DMS53 (cell line): Measurements from ENCODE around the gene TCEA2.
A peak's percentile ranks its signal among the peaks of the same experiment; 100 is the strongest.

ENCODE experiments used
- DNase-seq: peaks from one replicate; lab custom pipeline; 2025; lab: John Stamatoyannopoulos, UW

TCEA2 gene

GRCh38 chr20:64093013-64093503, 30.1 kb downstream of the TCEA2 start:
- peak; percentile 76 for DNase-seq

GRCh38 chr20:64095455-64095854, 32.5 kb downstream of the TCEA2 start:
- no peak for DNase-seq

- DNase-seq = peak; percentile 41
Measured at GRCh38 chr20:64095927-64096326, 32.9 kb downstream of the TCEA2 start.

GRCh38 chr20:64096535-64096934, 33.5 kb downstream of the TCEA2 start:
- no peak for DNase-seq

GRCh38 chr20:64098471-64099013, 35.5 kb downstream of the TCEA2 start:
- DNase-seq = no peak

DNA sequence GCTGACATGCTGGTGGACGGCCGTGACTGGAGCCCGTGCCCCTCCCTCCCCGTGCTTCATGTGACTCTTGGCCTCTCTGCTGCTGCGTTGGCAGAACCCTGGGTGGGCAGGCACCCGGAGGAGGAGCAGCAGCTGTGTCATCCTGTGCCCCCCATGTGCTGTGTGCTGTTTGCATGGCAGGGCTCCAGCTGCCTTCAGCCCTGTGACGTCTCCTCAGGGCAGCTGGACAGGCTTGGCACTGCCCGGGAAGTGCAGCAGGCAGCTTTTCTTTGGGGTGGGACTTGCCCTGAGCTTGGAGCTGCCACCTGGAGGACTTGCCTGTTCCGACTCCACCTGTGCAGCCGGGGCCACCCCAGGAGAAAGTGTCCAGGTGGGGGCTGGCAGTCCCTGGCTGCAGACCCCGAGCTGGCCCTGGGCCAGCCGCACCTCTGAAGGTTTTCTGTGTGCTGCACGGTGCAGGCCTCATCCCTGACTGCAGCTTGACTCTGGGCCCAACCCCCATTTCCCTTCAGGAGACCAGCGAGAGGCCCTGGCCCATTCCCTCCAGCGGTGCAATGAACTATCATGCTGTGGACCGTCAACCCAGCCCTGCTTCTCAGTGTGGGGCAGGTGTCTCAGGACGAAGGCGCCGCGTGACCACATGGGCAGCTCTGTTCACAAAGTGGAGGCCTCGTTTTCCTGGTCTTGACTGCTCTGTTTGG, 36.2 kb downstream of the TCEA2 start:
- DNase-seq = no peak

GRCh38 chr20:64099880-64100565, 37.0 kb downstream of the TCEA2 start:
- no peak for DNase-seq

DNA sequence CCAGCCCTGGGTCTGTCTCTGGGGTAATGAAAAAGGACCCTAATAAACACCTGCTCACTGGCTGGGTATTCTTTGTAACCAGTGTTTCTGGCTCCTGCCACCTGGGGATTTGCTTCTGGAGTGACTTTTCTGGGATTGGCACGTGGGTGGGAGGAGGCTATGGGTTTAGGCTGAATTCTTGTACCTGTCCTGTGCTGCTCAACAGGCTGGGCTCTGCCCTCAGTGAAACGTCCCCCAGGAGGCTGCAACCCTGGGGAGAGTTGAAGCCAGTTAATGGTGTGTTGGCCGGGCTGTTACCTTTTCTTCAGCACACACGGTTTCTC, 37.5 kb downstream of the TCEA2 start:
- no peak for DNase-seq

GRCh38 chr20:64100946-64101688, 38.1 kb downstream of the TCEA2 start:
- no peak for DNase-seq

DNA sequence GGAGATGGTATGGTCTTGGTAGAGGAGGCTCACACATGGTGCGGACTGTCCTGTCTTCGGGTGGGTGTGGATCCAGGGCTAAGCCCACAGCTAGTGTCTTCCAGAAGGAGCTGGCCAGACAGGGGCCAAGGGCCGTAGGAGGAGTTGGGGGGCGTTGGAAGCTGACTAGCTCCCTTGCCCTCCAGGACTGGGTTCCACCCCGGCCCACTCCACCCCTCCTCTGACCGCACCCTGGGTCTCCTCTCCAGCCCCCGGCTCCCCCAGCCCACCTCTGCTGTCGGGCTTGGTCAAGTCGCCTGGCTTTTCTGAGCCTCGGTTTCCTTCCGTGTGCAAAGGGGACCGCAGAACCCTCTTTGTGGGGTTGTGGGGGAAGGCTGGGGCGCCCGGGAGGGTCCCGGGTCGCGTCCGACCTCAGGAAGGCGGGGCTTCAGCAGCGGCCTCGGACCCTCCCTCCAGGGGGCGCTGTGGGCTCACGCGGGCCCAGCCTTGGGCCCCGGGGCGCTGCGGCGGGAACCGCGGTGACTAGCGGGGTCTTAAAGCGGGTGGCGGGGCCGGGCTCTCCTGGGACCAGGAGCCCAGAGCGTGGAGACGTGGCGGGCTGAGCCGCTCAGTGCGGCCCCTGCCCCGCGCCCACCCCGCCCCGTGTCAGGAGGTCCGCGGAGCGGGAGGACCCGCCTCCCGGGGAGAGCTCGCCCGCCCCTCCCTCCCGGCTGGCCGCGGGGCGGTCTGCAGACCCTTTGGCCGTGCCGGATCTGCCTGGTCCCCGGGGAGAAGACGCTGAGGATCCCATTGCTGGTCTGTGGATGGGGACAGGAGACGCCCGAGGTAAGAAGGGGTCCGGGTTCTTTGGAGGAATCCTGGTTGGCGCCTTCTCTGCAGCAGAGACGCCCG, 39.0 kb downstream of the TCEA2 start:
- peak; percentile 71 for DNase-seq

DNA sequence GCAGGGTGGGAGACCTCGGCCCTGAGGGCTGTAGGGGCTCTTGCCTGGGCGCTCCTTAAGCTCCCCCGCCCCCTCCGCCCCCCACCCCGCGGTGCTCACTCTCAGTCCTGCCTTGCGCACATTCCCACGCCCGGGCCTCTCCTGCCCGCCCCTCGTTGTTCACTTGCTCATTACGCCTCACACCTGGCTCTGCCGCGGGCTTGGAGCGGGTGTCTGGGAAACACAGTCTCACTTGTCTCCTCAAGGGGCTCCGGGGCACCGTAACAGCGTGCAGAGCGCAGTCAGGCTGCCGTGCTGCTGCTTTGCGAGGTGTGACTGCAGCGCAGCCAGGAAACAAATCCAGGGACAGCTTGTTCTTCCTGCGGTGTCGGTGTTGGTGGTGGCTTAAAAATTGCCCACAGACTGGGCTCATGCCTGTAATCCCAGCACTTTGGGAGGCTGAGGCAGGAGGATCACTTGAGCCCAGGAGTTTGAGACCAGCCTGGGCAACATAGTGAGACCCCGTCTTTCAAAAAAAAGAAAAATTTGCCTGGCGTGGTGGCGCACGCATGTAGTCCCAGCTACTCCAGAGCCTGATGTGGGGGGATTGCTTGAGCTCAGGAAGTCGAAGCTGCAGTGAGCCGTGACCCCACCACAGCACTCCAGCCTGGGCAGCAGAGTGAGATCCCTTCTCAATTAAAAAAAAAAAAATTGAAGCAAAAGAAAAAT, 39.8 kb downstream of the TCEA2 start:
- peak; percentile 73 for DNase-seq

DNA sequence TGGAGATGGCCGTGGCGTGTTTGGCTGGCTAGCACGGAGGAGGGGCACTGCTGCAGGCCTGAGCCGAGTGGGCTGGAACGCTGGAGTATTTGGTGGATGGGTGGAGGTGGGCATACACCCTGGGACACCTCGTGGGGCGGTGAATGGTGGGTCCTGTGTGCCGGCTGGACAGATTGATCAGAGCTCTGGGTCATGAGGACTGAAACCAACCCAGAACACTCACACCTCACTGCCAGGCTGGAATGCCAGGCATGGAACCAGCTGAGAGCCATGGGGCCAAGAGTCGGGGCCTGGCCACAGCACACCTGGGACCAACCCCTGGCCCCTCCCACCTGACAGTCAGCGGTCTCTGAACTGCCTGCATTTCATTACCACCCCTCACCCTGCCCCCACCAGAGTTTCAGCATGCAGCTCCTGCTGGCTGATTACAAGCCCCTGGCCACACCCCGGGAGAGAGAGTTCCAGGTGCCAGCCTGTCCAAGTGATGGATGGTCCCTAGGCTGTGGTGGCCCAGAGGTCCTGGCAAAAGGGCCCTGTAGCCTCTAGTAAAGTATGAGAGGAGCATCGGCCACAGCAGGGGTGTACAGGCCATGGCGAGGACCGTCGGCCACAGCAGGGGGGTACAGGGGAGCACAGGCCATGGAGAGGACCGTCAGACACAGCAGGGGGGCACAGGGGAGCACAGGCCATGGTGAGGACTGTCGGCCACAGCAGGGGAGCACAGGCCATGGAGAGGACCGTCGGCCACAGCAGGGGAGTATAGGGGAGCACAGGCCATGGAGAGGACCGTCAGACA, 41.1 kb downstream of the TCEA2 start:
- DNase-seq = no peak

DNA sequence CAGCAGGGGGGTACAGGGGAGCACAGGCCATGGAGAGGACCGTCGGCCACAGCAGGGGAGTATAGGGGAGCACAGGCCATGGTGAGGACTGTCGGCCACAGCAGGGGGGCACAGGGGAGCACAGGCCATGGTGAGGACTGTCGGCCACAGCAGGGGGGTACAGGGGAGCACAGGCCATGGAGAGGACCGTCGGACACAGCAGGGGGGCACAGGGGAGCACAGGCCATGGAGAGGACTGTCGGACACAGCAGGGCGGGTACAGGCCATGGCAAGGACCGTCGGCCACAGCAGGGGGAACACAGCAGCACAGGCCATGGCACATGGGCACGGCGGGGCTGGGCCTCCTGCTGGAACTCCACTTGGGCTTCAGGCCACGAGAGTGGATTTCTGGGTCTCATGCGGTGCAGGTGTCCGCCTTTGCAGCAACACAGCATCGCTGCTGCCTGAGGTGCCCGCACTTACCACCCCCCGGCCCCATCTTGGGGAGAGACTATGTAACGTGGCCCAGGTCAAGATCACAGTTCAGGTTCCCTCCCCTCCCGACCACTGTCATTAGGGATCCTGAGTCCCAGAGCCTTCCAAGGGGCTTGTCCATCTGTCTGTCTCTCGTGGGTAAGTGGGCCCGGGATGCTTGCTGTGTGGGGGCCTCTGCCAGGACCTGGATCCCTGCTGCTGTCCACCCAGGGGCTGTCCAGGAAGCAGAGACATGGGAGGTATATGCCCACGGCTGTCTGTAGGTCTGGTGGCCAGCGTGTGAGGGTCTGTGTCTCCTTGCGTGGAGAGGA, 41.9 kb downstream of the TCEA2 start:
- DNase-seq = no peak

DNA sequence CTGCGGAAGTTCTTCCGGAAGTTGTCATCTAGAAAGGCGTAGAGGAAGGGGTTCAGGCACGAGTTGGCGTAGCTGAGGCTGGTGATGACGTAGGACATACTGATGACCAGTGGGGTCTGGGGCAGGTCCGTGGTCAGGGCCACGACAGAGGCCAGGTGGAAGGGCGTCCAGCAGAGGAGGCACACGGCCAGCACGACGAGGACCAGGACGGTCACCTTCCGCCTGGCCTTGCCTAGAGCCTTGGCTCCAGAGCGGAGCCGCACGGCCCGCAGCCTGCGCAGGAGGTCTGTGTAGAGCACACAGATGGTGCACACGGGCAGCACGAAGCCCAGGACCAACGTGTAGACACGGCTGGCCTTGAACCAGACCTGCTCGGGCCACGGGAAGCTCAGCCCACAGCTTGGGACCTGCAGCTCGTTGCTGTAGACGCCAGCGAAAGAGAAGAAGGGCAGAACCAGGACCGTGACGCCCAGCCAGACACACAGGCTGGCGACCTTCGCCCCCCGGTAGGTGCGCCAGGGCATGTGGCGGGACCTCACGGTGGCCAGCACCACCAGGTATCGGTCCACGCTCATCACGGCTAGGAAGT, 42.9 kb downstream of the TCEA2 start:
- peak; percentile 46 for DNase-seq

DNA sequence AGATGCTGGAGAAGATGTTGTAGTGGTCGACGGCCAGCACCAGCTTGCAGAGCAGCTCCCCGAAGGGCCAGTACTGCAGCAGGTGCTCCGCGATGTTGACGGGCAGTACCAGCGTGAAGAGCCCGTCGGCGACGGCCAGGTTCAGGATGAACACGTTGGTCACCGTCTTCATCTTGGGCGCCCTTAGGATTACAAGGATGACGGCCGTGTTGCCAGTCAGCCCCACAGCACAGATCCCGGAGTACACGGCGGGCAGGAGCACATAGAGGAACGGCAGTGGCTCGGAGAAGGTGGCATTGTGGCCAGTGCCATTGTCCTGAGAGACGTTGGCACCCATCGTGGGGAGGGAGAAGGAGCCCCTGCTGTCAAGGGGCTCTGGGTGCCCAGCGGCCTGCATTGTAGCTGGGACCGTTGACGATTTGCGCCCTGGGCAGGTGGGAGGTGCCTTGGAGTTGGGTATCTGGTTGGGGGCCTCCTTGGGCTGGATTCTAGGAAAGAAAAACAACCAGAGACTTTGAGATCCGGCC, 43.5 kb downstream of the TCEA2 start:
- DNase-seq = no peak

DNA sequence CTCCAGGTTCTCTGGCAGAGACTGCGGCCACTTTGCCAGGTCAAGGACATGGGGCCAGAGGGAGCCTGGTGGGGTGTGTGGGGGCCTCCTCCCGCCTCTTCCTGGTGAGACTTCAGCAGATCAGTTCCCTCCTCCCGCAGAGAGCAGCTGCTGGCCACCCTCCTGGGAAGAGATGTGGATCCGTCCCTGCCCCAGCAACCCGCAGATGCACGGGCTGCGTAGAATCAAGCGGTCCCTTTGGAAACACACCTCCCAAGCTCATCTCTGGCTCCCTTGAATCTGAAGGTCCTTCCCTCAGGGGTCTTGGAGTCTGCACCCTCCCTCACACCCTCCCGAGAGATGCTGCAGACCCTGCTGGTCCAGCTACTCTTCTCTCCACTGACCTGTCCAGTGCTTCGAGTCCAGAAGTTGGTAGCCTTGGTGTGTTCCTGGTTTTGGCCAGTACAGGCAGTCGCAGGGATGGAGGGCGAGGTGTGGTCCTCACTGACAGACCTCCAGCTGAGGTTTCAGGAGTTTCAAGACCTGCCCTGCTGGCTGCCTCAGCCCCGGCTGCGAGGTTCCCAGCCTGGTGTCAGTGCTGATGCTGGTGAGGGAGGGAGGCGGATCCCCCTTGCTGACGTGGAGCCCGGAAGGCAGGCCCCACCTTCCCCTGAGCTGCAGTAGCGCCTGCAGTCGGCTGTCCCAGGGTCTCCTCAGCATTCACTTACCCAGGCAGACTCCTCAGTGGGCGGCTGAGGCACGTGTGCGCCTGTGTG, 44.2 kb downstream of the TCEA2 start, which contains the start of gene NPBWR2:
Gene NPBWR2 (minus strand): TSS at position 585 of the 755 bp plus-strand sequence. CDS start 734 bp downstream, outside the sequence.
- DNase-seq = no peak

DNA sequence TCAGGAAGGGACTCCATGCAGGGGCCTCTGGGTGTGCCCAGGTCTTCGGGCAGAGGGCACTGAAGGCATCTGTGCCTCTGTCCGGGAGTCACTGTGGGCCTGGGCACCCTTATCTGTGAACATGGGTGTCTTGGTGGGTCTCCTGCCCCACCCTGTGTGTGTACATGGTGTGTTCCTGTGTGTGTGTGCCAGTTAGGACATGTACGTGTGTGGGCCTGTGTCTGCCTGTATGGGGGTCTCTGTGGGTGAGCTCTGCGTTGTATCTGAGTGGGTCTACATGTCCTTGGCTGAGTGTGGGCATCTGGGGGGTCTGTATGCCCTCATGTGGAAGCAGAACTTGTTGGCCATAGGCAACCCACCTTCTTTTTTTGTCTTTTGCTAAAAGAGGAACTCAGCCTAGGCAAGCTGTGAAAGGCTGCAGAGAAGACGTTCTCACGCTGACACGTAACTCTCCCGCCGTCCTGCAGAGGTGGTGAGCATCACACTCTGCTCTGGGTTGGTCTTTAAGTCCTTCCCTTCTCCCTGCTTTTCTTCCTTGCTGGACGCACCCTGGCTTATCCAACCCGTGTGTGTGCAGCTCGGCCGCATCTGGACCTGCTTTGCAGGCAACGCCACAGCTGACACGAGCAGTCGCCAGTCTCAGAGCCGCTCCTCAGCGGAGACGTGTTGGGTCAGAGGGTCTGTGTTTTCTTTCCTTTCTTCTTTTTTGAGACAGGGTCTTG, 44.9 kb downstream of the TCEA2 start:
- DNase-seq = no peak
